ENCODE data around the gene KRT73.

The KRT73 gene

DNA sequence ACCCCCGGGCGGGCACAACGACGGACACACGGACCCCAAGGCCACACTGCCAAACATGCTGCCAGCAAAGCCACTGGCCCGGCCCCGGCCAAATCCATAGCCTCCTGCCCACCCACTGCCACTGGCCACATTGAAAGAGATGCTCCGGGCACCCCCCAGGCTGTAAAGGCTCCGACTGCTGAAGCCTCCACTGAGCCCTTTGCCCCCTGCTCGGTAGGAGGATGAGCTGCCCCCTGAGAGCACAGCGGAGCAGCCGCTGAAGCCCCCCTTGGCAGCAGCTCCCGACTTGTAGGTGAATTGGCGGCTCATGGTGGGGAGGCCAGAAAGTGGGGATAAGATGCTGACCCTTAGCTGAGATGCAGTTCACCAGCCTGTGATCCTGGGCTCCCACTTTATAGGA is at the start of gene KRT73:
TSS of gene KRT73 (minus strand) at position 344 of the 400 bp plus-strand sequence. CDS start at position 309, 35 bp downstream.
- no peak for DNase-seq (ENCODE audit: low read depth, low spot score)

DNA sequence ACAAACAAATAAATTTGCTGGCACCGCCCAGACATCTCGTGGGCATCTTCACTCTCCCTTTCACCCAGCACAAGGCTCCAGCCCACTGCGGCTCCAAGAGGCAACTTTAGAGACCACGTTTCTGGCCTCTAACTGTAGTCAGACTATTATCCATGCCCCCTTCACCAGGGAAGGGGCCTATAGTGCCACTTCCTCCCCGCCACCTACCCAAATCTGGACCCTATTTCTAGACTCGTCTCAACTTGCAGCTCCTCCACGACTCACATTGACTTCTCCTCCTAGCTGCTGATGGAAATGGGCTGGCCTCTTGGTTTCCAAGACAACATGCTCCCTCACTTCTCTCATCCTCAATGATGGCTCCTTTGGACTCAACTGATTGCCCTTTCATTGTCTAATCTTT is 49.6 kb upstream of the KRT73 start:
- DNase-seq (ENCODE audit: low read depth, low spot score) = no peak

DNA sequence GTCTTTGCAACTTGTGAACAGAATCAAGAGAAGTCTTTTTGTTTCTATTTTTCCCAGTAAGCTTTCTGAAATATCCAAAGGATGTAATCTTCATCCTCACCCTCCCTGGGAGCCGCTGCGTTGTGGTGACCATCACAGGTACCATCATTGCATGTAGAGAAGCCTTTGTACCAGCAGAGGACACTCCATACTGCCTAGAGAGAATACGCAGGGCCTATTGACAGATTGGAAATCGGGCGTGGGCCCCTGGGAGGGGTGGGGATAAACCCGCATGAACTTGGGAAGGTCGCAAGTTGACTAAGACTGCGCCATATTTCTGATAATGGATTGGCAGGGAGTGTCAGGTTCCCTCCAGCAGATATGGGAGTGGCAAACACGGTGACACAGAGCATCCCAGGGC is 49.1 kb upstream of the KRT73 start:
- no peak for DNase-seq (ENCODE audit: low read depth, low spot score)

DNA sequence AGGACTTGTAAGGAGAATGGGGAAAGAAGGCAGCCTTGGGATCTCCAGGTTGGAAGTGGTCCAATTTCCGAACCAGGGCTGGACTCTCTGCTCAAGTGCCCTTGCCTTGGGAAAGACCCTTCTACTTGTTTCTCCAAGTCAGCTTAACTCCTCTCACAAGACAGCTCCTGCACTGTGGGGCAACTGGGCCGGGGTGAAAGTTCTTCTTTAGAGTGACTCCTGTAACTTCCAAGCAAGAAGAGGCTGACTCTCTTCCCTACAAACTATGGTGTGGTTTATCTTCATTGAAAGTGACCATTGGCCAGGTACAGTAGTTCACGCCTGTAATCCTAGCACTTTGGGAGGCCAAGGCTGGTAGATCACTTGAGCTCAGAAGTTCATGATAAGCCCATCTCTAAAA is 48.1 kb upstream of the KRT73 start:
- no peak for DNase-seq (ENCODE audit: low read depth, low spot score)

DNA sequence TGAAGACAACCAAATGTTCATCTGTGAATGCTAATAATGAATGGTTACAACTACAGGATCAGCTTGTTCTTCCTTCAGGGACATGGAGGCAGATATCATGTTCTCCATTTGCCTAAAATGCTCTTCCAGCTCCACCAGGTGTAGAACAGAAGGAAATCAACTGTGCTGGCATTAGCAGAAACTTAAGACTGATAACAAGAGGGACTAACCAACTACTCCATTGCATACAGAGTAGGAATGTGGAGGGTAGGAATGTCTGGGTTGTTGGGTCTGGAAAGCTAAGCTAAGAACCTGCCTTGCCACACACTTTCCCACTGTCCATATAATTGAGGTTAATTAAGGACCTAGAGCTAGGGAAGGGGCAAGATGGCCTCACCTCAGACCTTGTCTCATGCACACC is 45.1 kb upstream of the KRT73 start:
- DNase-seq (ENCODE audit: low read depth, low spot score) = no peak

DNA sequence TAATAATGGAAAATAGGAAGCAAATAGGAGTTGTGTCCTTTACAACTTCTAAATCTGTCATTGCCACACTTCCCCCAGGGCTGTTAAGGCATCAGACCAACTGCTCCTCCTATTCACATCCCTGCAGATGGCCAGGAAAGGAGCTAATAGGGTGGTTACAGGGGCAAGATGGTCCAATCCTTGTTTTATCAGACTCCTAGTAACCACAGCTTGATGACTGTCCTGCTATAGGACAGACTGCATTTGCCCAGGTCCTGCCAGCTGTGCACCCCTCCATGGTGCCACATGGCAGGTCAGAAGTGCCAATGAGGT is 44.5 kb upstream of the KRT73 start:
- no peak for DNase-seq (ENCODE audit: low read depth, low spot score)

DNA sequence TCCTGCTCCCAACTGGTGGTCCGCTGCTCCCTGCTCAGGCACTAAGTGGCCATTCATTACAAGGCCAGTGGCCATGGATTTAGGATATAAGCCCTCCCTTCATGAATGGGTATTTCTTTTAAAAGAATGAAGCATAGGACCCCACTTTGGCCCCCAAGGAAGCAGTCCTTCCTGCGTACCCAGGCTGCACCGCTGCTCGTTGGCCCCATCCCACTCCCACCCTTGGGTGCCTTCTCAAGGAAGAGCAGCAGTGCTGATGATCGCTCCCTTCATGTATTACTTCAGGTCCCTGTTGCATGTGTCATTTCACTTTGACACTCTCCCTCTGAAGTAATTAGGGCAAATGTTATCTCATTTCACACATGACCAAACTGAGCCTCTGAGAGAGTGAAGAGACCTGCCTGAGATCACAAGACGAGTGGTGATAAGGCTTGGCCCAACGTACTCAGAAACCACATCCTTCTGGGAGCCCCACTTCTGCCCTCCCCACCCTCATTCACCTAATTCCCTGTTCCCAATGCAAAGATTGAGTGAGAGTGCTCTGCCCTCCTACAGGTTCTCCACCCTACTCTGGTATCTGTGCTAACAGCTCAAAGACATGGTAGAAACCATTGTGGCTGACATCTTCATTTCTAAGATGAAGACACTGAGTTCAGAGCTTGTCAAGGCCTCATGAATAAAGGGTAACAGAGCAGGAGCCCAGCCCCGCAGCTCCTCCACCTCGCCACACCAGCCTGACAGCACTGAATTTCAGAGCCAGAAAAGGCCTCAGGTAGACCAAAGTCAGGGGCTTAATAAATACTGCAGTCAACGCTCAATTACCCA is 43.9 kb upstream of the KRT73 start:
- DNase-seq (ENCODE audit: low read depth, low spot score) = no peak

DNA sequence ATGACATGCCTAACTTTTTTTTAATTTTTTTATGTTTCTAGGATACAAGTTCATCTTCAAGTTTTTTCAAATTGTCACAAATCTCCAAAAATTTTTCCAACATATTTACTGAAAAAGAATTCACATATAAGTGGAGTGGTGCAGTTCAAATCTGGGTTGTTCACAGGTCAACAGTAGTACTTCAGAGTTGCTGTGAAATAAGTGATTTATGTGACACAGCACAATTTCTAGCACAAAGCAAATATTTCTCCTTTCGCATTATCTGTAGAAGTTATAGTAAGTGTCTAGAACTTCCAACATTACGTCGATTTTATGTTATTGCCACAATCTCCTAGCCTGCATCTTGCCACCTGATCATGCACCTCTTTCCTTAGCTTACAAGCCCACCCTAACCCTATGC is 43.3 kb upstream of the KRT73 start:
- DNase-seq (ENCODE audit: low read depth, low spot score) = no peak

DNA sequence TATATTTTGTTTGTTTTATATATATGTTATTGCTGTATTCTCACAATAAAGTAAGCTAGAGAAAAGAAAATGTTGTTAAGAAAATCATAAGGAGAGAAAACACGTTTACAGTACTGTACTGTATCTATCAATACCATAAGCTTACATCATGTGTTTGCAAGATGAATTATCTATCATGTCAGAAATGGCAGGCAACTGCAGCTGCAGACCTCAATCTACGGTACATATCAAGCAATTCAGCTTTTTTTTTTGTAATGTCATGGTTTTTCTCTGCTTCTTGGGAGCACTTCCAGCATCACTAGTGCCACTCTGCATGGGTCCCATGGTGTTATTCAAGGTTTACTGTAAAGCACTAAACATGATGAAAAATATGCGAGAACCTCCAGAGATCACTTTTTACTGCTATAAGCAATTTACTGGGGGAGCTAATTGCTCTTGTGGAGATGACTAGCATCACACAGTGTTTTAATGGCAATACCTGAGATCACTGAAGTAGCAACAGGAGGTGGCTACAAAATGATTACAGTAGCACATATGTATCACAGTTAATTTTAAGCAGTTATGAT is 42.7 kb upstream of the KRT73 start:
- DNase-seq (ENCODE audit: low read depth, low spot score) = no peak

DNA sequence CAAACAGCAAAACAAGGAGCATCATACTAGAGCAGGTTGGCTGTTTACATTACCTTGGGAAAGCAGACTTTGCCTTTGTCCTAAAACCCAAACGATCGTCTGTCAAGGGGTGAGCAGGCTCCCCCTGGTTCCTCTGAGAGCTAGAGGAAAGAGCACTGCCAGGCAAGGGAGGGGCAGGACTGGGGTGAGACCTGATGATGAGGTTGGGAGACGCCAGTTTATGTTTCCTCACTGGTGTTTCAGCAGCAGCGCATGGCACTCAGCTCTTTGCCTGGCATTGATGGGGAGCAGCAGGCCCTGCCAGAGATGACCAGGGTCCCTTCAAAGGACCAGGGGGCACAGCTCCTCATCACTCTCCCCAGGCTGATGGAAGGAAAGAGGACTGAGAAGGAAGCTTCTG is 41.6 kb upstream of the KRT73 start:
- DNase-seq (ENCODE audit: low read depth, low spot score) = no peak

DNA sequence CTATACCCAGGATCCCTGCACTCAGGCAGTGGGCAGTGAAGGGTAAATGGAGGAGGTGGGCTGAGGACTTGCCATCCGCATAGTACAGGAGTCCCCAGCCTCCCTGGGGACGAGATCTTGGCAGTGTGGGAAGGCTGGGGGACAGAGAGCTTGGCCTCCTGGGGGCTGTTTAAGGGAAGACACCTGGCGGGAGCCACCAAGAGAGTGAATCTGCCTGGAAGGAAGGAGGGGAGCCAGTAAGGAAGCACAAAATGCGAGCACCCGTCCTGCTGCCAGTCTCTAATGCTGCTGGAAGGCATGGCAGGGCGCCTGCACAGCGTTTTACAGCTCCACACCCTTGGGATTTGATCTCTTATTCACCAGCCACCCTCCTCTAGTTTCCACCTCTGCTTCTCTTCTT is 41.0 kb upstream of the KRT73 start:
- DNase-seq (ENCODE audit: low read depth, low spot score) = no peak

DNA sequence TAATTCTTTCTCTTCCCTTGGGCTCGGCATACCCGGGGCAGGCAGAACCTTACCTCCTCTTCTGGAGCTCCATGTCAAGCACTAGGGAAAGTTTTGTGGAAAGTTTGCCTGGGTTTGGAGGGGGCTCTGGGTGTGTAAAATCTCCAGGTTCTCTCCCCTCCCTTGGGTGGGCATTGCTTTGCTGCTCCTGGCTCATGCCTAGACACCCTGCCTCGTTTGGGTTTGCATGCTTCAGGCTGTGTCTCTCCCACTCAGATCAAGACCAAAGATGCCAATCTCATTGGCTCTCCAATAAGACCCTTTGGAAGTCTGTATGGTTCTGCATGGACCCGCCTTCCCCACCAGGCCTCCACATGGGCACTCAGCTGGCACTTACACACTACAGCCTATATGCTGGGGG is 39.8 kb upstream of the KRT73 start:
- DNase-seq (ENCODE audit: low read depth, low spot score) = no peak

DNA sequence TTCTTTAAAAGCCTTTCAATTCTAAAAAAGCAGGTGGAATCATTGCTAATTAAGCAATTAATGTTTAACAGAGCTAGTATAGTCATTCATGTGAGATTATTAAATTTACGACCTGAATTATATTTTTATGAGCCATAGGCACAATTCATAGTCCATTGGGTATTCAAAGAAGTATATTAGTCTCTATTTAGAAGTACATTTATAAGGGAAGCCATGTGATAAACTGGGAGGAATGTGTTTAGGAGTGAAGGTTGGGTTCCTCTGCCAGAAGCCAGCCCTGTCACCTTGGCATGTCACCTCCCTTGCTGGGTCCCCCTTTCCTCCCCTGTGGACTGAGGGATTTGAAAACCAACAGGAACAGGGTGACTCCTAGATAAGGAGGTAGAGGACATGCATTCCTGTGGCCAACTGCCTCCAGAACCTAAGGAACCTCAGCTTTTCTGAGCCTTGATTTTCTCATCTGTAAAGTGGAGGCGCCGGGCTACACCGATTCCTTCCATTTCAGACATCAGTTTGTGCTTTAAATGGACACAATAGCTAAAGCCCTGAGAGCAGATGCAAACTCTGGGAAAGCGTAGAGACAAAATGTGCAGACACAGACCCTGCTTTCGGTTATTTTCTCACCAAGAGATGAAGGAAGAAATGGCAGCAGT is 39.0 kb upstream of the KRT73 start:
- DNase-seq (ENCODE audit: low read depth, low spot score) = no peak

DNA sequence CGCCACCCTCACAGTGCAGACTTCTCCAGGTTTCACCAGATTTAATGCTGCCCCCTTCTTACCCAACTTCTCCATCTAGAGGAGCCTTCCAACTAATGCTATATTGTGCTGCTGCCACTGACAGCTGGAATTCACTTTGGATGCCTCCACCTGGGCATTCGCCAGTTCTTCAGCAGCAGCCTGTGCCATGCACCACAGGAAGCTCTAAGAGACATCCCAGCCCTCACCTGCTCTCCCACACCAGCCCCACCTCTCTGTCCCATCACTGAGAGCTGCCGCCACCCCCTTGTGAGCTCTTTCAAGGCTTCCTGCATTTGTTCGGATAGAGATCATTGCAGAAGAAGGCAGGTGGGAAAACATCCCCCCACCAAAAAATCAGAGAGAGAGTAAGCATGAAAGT is 38.3 kb upstream of the KRT73 start:
- no peak for DNase-seq (ENCODE audit: low read depth, low spot score)

DNA sequence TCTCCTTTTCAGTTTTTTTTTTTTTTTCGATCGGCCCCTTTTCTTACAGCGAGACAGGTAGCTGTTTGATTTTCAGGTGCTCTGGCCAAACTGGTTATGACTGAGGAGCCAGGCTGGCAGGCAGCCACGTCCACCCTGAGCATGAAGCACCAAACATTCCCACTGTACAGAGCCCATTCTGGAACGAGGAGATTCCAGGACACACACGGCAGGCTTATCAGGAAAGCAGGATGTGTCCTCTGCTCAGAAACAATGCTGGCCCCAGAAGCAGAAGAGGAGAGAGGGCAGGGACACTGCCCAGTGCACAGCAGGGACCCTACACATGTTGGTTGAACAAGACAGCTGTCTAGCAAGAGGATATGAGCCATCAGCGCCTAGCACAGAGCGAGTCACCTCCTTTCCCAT is 37.4 kb upstream of the KRT73 start:
- no peak for DNase-seq (ENCODE audit: low read depth, low spot score)

DNA sequence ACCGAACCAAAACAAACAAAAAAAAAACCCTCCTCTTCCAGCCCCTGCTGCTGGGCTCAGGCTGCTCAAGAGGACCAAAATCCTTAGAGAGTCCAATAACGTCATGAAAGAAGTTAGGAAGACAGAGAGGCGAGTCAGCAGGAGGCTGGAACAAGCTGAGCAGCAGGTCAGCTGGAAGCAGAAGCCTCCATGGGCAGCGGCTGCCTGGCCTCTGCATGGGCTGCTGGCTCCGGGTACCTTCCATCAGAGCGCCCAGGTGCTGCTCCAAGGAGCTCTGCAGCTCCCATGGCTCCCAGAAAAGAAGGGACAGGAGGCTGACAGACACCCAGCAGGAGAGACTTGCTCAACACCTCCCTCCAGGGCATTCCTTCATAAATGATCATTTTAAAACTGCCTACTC is 36.9 kb upstream of the KRT73 start:
- no peak for DNase-seq (ENCODE audit: low read depth, low spot score)

DNA sequence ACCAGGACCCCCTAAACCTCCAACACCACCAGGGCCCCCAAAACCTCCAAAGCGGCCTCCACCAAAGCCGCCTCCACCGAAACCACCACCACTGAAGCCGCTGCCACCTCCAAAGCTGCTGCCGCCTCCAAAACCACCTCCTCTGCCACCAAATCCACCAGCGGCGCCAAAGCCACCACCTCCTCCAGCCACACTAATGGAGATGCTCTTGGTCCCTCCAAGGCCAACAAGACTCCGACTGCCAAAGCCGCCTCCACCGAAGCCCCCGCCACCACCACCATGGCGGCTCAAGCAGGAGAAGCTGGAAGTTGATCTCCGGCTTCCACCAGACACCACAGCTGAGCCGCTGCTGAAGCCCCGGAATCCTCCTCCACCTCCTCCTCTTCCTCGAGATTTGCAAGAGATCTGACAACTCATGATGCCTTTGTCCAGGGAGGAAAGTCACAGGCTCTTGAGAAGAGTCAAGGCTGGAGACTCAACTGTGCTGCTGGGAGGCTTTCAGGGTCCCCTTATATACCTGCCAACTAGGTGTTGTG is 33.4 kb upstream of the KRT73 start, which contains the start of gene KRT2:
TSS of gene KRT2 (minus strand) at position 486 of the 536 bp plus-strand sequence. CDS start at position 417, 69 bp downstream.
- DNase-seq (ENCODE audit: low read depth, low spot score) = no peak

DNA sequence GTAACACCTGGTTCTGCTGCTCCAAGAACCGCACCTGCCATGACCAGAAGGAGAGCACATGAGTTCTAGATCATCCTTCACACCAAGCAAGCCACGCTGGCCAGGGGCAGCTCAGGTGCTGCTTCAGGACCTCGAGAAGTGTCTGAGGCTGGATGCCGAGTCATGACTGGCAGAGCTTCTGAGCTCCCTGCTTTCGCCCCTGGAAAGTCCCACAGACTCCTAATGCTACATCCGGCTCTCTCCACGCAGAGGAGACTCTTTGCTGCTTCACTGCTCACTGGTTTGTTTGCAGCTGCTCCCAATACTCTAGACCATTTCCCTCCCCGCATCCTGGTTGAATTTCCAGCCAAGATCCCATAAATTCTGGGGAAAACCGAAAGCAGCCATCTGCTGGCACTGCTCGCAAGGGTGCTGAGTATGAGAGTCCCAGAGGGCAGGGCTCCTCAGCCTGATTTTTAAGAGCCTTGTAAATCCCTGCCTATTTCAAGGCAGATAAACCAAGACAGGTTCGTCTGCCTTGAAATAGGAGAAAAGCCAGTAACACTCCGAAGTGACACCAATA is 32.2 kb upstream of the KRT73 start:
- DNase-seq (ENCODE audit: low read depth, low spot score) = no peak

DNA sequence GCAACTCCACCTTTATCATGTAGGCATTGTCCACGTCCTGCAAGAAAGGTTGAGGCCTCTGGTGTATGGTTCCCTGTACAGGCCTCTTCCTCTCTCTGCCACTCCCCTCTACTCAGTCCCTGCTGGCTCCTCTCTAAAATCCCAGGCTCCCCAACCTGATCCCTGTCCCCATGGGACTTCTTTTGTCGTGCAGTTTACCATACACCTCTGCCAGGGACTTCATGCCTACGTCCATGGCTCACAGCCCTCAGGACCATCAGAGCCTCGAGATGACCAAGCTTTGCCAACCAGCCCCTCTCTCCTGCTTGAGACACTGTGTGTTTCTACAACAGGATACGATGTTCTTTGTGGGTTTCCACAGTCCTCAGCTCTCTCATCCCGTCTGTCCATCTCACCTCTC is 30.7 kb upstream of the KRT73 start:
- no peak for DNase-seq (ENCODE audit: low read depth, low spot score)

DNA sequence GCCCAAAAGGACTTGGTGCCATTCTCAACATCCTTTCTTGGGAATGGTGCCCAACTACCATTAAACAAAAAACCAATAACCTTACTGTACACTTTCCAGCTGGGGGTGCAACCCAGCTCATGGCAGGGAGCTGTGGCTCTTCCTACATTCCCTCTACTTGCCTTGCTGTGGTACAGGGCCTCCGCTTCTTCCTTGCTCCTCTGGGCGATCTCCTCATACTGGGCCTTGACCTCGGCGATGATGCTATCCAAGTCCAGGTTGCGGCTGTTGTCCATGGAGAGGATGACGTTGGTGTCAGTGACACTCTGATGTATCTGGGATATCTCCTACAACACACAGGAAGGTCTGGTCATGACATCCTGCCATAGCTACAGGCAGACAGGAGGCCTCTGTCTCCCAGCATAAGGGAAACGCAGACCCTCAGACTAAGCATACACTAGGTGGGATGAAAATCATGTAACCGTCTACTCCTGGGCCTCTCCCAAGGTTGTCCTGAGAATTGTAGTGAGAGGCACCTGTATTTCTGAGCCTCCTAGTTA is 29.7 kb upstream of the KRT73 start:
- no peak for DNase-seq (ENCODE audit: low read depth, low spot score)

DNA sequence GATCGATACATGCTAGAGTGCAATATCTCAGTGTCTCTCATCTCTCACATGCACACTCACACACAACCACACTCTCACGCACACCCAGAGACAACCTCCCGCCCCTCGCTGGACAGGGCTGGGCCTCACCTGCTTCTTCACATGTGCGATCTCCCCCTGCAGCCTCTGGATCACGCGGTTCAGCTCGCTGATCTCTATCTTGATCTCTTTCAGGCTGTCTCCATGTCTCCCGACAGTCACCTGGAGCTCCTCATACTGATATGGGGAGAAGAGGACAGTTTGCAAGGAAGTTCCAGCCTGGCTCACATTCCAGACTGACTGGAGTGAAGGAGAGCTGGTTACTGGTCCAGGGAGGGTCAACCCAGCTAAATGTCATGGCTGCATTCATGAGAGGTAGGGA is 29.2 kb upstream of the KRT73 start:
- DNase-seq (ENCODE audit: low read depth, low spot score) = no peak

DNA sequence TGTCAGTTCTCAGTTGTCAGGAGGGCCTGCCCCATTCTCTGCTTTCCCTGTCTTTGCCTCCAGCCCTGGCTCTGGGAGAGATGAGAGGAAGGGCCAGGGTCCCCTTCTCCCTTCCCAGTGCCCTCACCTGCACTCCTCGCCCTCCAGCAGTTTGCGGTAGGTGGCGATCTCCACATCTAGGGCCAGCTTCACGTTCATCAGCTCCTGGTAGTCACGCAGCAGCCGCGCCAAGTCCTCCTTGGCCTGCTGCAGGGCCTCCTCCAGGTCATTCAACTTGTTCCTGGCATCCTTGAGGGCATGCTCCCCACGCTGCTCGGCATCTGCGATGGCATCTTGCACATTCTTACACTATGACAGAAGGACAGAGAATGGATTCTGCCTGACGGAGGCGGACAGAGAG is 28.3 kb upstream of the KRT73 start:
- no peak for DNase-seq (ENCODE audit: low read depth, low spot score)

Measured in activated naive CD8-positive, alpha-beta T cell treated with anti-CD3 and anti-CD28 coated beads, Interleukin-2, amount 50 U/mL, for 16 hours (primary cell).